Measurements from ENCODE around the gene CELF6.
"Not testable (repeated sequence)": the region's sequence is repeated elsewhere in the genome, so short reads cannot be mapped to it uniquely, and the experiment has no call there.

CELF6 gene

GRCh38 chr15:72315706-72316370 is 4.1 kb downstream of the CELF6 start:
- no peak for DNase-seq (ENCODE audit: low read depth)

GRCh38 chr15:72313881-72314280 is 6.1 kb downstream of the CELF6 start:
- no peak for DNase-seq (ENCODE audit: low read depth)

GRCh38 chr15:72313448-72313840 is 6.5 kb downstream of the CELF6 start:
- no peak for DNase-seq (ENCODE audit: low read depth)

- peak; percentile 27 for DNase-seq (ENCODE audit: low read depth)
These were observed 7.1 kb downstream of the CELF6 start for GRCh38 chr15:72312605-72313447.

GRCh38 chr15:72307026-72307425 is 12.9 kb downstream of the CELF6 start:
- DNase-seq (ENCODE audit: low read depth), result no peak

GRCh38 chr15:72306211-72306785 is 13.7 kb downstream of the CELF6 start:
- DNase-seq (ENCODE audit: low read depth), result peak; percentile 3

GRCh38 chr15:72304596-72304995 is 15.4 kb downstream of the CELF6 start:
- DNase-seq (ENCODE audit: low read depth), result no peak

GRCh38 chr15:72302955-72303354 is 17.0 kb downstream of the CELF6 start:
- DNase-seq (ENCODE audit: low read depth), result no peak

GRCh38 chr15:72289597-72290325 is 30.2 kb downstream of the CELF6 start:
- no peak for DNase-seq (ENCODE audit: low read depth)

GRCh38 chr15:72288796-72289596 is 31.0 kb downstream of the CELF6 start:
- no peak for DNase-seq (ENCODE audit: low read depth)

- DNase-seq (ENCODE audit: low read depth), result peak; percentile 25
These were observed 33.9 kb downstream of the CELF6 start for GRCh38 chr15:72285927-72286516.

- no peak for DNase-seq (ENCODE audit: low read depth)
These were observed 34.6 kb downstream of the CELF6 start for GRCh38 chr15:72285402-72285801.

GRCh38 chr15:72284781-72285180 is 35.2 kb downstream of the CELF6 start:
- DNase-seq (ENCODE audit: low read depth), result no peak

- no peak for DNase-seq (ENCODE audit: low read depth)
These were observed 38.2 kb downstream of the CELF6 start for GRCh38 chr15:72281713-72282112.

- no peak for DNase-seq (ENCODE audit: low read depth)
These were observed 39.2 kb downstream of the CELF6 start for GRCh38 chr15:72280751-72281150.

GRCh38 chr15:72278737-72279136 is 41.2 kb downstream of the CELF6 start:
- no peak for DNase-seq (ENCODE audit: low read depth)

- no peak for DNase-seq (ENCODE audit: low read depth)
These were observed 43.6 kb downstream of the CELF6 start for GRCh38 chr15:72276326-72276700.

- not testable (repeated sequence) for DNase-seq (ENCODE audit: low read depth)
These were observed 44.2 kb downstream of the CELF6 start for GRCh38 chr15:72275635-72276325.

GRCh38 chr15:72272997-72273352 is 47.0 kb downstream of the CELF6 start:
- no peak for DNase-seq (ENCODE audit: low read depth)

GRCh38 chr15:72272213-72272996 is 47.6 kb downstream of the CELF6 start, which contains the start of gene PARP6:
Gene PARP6, minus strand, starts transcription at chr15:72272554. Its CDS starts 5,077 bp downstream, at chr15:72267477.
- peak; percentile 99 for DNase-seq (ENCODE audit: low read depth)

Data from activated T-helper 9 cell treated with anti-CD3 and anti-CD28 coated beads, Interleukin-2, amount 50 U/mL, for 16 hours (primary cell).